GM12874 (cell line): ENCODE data around the gene CYS1.

Source experiments
- CTCF ChIP-seq: IDR thresholded peaks from 2 replicates; pipeline ENCODE4 v1.5.1; 2011; ENCODE audit warnings: low read depth, mild to moderate bottlenecking, control low read depth, low read length, moderate library complexity; ENCODE audit not compliant: insufficient read depth

Gene CYS1

GRCh38 chr2:10048501-10049171, 31.6 kb downstream of the CYS1 start:
- peak; percentile 53 for TF ChIP-seq CTCF

GRCh38 chr2:10047616-10048500, 32.4 kb downstream of the CYS1 start:
- no peak for TF ChIP-seq CTCF

- no peak for TF ChIP-seq CTCF
Observed at GRCh38 chr2:10046931-10047330, 33.3 kb downstream of the CYS1 start.

- TF ChIP-seq CTCF: no peak
Observed at GRCh38 chr2:10045561-10046355, 34.5 kb downstream of the CYS1 start.

- TF ChIP-seq CTCF: no peak
Observed at GRCh38 chr2:10043906-10044601, 36.2 kb downstream of the CYS1 start.

- no peak for TF ChIP-seq CTCF
Observed at GRCh38 chr2:10043256-10043905, 36.8 kb downstream of the CYS1 start, which contains the start of gene KLF11. Gene KLF11, plus strand, starts transcription at chr2:10043550. Its CDS starts 167 bp downstream, at chr2:10043717.
